Measurements from ENCODE around the gene HELT.

GRCh38 chr4:185004562-185005218 lies 13.6 kb upstream of the HELT start:
- TF ChIP-seq RARB (CRISPR knock-in tag; IDR thresholded peaks at IDR 0.05) (no peak), ZFP3 (CRISPR knock-in tag; IDR thresholded peaks at IDR 0.05) (no peak), ZC3H10 (CRISPR knock-in tag; IDR thresholded peaks at IDR 0.05) (no peak), CREB5 (CRISPR knock-in tag; IDR thresholded peaks at IDR 0.05; ENCODE audit: low read depth) (no peak), PATZ1 (CRISPR knock-in tag; IDR thresholded peaks at IDR 0.05; ENCODE audit: borderline replicate concordance) (no peak), ESRRG (CRISPR knock-in tag; IDR thresholded peaks at IDR 0.05) (no peak), ZNF8 (CRISPR knock-in tag; IDR thresholded peaks at IDR 0.05) (no peak), OSR1 (CRISPR knock-in tag; IDR thresholded peaks at IDR 0.05) (no peak), SNAI2 (CRISPR knock-in tag; IDR thresholded peaks at IDR 0.05) (no peak), ZFP30 (CRISPR knock-in tag; IDR thresholded peaks at IDR 0.05) (no peak), ZNF70 (CRISPR knock-in tag; IDR thresholded peaks at IDR 0.05) (no peak), ARNTL (CRISPR knock-in tag; IDR thresholded peaks at IDR 0.05; ENCODE audit: borderline replicate concordance, low read depth) (no peak), TSHZ2 (CRISPR knock-in tag; IDR thresholded peaks at IDR 0.05) (no peak)
